NCI-H1436 (cell line): Measurements from ENCODE around the gene NOXA1.
"Not testable (repeated sequence)": the region's sequence is repeated elsewhere in the genome, so short reads cannot be mapped to it uniquely, and the experiment has no call there.

Experiments
- DNase-seq: peaks from one replicate; lab custom pipeline; 2025; lab: John Stamatoyannopoulos, UW

NOXA1 gene

GRCh38 chr9:137422604-137423513, at the start of gene NOXA1, which contains the start of gene EXD3:
Gene NOXA1, plus strand, starts transcription at chr9:137423393. Its CDS starts 137 bp downstream, at chr9:137423530.
Gene EXD3, minus strand, starts transcription at chr9:137423162. Its CDS starts 27,805 bp downstream, at chr9:137395357.
- peak; percentile 93 for DNase-seq

GRCh38 chr9:137373611-137373980, 49.6 kb upstream of the NOXA1 start:
- no peak for DNase-seq

GRCh38 chr9:137374131-137374845, 48.9 kb upstream of the NOXA1 start:
- no peak for DNase-seq

- no peak for DNase-seq
Measured at GRCh38 chr9:137375321-137376058, 47.7 kb upstream of the NOXA1 start.

DNA sequence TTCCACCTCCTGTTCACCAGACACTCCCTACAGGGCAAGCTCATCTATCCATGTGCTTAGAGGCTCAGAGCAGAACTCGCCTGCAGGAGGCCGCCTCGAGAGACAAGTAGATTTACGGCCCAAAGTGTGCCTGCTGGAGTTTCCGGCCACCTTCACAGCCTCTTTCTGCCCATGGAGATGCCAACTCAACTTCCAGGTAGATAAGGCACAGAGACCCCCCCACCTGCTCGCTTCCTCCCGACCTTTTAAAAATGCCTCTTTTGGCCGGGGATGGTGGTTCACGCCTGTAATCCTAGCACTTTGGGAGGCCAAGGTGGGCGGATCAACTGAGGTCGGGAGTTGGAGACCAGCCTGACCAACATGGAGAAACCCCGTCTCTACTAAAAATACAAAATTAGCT, 46.8 kb upstream of the NOXA1 start:
- no peak for DNase-seq

DNA sequence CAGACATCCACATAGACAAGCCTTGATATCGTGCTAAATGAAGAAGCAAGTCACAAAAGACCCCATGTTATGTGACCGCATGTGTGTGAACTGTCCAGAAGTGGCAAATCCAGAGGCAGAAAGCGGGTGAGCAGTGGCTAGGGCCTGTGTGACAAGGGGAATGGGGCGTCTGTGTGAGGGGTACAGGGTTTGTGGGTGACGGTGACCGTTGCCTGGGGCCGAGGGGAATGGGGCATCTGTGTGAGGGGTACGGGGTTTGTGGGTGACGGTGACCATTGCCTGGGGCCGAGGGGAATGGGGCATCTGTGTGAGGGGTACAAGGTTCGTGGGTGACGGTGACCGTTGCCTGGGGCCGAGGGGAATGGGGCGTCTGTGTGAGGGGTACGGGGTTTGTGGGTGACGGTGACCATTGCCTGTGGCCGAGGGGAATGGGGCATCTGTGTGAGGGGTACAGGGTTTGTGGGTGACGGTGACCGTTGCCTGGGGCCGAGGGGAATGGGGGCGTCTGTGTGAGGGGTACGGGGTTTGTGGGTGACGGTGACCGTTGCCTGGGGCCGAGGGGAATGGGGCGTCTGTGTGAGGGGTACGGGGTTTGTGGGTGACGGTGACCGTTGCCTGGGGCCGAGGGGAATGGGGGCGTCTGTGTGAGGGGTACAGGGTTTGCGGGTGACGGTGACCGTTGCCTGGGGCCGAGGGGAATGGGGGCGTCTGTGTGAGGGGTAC, 44.3 kb upstream of the NOXA1 start:
- not testable (repeated sequence) for DNase-seq

DNA sequence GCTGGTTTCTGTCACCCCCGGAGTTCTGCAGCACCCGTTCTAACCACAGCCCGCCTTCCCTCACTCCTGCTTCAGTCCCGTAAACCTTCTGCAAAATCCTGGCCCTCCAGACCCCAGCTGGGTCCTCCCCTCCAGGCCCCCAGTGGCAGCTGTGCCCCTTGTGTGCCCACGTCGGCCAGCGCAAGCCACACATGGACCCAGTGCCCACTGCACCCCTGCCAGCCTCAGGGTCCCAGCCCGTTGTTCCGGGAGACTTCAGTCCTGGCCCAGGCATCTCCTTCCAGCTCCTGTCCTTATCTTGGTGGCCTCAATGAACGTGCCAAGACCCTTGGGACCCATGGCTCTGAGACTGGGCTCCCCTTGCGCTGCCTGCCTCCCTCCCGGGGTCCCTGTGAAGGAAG, 43.4 kb upstream of the NOXA1 start:
- DNase-seq = no peak

DNA sequence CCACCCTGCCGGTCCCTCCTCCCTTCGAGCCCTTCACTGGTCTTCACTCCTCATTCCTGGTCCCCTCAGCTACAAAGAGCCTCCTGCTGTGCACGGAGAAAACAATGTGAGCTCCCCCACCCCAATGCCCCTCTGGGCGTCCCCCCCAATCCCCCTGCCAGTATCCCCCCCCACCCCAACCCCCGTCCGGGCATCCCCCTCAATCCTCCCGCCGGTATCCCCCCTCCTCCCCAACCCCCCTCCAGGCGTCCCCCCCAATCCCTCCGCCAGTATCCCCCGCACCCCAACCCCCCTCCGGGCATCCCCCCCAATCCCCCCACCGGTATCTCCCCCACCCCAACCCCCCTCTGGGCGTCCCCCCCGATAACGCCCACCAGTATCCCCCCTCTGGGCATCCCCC, 43.0 kb upstream of the NOXA1 start:
- DNase-seq = no peak

- no peak for DNase-seq
Measured at GRCh38 chr9:137380606-137381005, 42.6 kb upstream of the NOXA1 start.

DNA sequence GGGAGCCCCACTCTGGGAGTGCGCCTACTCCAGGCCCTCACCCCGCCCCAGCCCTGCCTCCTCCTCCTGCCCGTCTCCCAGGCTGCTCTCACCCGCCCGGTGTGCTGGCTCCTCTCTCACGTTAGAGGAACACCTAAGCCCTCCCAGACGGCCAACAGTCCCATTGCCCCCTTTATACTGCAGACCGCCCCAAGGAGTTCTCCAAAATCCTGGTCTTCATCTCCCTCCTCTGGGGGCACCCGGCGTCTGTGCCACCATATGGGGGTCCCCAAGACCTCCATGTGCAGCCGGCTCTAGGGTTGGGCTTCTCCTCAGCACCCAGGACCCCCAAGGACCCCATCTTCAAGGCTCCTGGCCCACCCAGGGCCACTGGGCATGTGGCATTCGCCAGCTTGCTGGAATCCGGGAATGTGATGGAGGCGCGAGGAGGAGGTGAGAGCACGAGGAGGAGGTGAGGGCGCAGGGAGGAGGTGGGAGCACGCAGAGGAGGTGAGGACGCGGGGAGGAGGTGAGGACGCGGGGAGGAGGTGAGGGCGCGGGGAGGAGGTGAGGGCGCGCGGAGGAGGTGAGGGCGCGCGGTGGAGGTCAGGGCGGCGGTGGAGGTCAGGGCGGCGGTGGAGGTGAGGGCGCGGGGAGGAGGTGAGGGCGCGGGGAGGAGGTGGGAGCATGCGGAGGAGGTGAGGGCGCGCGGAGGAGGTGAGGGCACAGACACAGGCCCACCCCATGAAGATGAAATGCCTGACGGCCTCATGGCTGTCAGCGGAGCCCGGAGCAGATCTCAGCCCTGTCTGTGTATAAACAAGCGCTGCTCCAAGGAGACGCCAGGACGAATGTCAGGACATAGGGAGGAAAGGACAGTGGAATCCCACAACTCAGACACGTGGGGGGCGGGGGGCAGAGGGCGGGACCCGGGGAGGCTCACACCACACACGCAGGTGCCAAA, 41.4 kb upstream of the NOXA1 start:
- DNase-seq = no peak

- DNase-seq = no peak
Measured at GRCh38 chr9:137382444-137383080, 40.6 kb upstream of the NOXA1 start.

DNA sequence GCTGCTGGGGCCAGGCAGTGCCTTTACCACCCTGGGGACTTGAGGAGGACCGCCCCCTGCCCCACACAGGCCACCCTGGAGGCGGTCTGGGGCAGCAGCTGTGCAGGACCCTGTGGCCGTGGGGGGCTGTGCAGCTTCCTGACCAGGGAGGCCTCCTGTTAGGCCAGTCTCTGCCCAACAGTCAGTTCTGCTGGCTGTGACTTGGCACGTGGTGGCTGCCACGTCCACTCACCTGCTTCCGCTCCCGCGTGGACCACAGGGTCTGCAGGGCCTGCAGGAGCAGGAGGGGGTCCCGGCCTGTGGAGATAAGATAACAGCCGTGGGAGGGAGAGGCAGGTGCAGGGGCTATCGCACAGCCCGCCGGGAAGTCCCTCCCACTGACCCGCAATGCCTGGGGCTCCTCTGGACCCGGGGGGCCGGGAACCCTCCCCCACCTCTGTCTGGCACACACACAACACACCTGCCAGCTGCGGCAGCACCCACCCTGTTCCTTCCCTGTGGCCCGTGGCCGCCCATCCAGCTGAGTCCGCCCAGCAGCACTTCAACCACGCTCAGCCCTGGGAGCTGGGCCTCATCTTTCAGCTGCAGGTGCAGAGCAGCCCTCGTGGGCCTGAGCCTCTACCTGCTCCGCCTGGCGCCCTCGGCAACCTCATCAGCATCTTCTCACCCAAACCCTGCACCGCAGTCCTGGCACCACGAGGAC, 40.0 kb upstream of the NOXA1 start:
- no peak for DNase-seq

DNA sequence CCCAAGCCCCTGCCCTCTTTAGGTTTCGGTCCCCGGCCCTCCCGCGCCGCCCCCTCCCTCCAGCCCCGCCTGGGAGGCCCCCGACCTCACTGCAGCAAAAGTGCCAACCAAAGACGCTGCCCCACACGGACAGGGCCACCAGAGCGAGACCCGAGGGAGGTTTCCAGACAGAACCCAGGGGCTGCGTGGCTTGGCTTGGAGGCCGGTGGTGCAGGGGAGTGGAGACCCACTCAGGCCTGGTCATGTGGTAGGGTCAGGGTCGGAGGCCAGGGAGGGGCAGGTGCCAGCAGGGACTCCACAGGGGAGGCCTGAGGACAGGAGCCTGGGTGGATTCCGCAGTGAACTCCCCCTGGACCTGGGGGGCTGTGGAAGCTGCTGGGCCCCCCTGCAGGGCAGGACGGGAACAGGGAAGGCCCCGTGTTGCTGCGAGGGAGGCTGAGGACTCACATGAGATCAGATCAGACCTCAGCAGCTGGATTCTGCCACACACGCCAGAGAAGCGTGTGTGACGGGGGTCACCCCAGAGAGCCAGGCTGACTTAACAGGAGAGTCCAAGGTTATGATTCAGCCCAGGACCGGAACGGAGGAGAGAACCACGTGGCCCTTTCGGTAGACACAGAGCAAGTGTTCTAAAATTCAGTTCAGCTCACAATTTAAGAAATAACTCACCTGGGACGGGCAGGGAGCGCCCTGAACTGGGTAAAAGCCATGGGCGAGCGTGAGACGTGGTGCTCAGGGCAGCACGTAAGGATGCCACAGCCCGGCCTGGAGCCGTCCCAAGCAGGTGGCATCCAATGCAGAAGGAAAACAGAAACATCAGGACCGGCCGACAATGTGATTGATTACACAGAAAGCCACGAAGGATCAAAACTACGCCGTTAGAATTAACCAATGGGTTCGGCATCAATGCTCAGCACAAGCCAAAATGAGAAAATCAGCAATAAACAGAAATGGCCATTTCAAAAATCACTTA, 39.1 kb upstream of the NOXA1 start:
- DNase-seq = no peak

- DNase-seq = no peak
Measured at GRCh38 chr9:137385061-137385655, 38.0 kb upstream of the NOXA1 start.

DNA sequence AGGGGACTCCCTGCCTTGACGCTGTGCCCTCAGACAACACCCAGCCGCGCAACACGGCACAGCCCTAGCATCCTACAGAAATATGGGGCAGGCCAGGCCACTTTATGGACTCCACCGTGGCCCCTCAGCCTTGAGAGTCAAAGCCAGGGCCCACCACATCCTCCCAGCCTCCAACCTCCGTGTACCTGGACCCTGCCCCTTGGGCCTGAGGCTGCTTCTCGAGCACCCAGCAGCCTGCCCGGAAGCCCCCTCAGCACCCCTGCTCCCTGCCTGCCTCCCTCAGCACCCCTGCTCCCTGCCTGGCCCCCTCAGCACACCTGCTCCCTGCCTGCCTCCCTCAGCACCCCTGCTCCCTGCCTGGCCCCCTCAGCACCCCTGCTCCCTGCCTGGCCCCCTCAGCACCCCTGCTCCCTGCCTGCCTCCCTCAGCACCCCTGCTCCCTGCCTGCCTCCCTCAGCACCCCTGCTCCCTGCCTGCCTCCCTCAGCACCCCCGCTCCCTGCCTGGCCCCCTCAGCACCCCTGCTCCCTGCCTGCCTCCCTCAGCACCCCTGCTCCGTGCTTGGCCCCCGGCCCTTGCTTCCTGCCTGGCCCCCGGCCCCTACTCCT, 36.6 kb upstream of the NOXA1 start:
- DNase-seq = not testable (repeated sequence)

GRCh38 chr9:137387114-137387890, 35.9 kb upstream of the NOXA1 start:
- DNase-seq = no peak
